Erythroblast (primary cell): ENCODE results near the gene SMURF2.
"Not testable (repeated sequence)": the region's sequence is repeated elsewhere in the genome, so short reads cannot be mapped to it uniquely, and the experiment has no call there.

Experiments used
- DNase-seq, 2 experiments: peaks; one replicate each; lab custom pipeline; 2025; lab: John Stamatoyannopoulos, UW
- GATA1 ChIP-seq: IDR thresholded peaks from 2 replicates; pipeline ENCODE4 v1.6.1; 2011; ENCODE audit warnings: low read depth, mild to moderate bottlenecking, control low read depth, low read length, moderate library complexity
- POLR2A ChIP-seq: IDR thresholded peaks from 2 replicates; pipeline ENCODE4 v1.6.1; 2011; ENCODE audit warnings: mild to moderate bottlenecking, low read length

Gene SMURF2

GRCh38 chr17:64607862-64608565 lies 54.1 kb downstream of the SMURF2 start:
- no peak for TF ChIP-seq POLR2A
- no peak for TF ChIP-seq GATA1

GRCh38 chr17:64604532-64604931 lies 57.6 kb downstream of the SMURF2 start:
- DNase-seq, result not testable (repeated sequence)

More at GRCh38 chr17:64607862-64608565, 54.1 kb downstream of the SMURF2 start:
- DNase-seq, result no peak

GRCh38 chr17:64603987-64604386 lies 58.1 kb downstream of the SMURF2 start:
- no peak for DNase-seq
- TF ChIP-seq POLR2A (no peak), GATA1 (no peak)

GRCh38 chr17:64599827-64600226 lies 62.3 kb downstream of the SMURF2 start:
- no peak for TF ChIP-seq POLR2A
- TF ChIP-seq GATA1, result no peak
- no peak for DNase-seq

- peak; percentile 59 for TF ChIP-seq POLR2A
- TF ChIP-seq GATA1, result no peak
- DNase-seq, result peak in 1 of 2 experiments; percentile 27
Measured at GRCh38 chr17:64599187-64599676, 62.9 kb downstream of the SMURF2 start.

- DNase-seq, result no peak
- no peak for TF ChIP-seq GATA1
- no peak for TF ChIP-seq POLR2A
Measured at GRCh38 chr17:64598672-64599071, 63.4 kb downstream of the SMURF2 start.

- no peak for DNase-seq
- no peak for TF ChIP-seq GATA1
- TF ChIP-seq POLR2A, result no peak
Measured at GRCh38 chr17:64596988-64597387, 65.1 kb downstream of the SMURF2 start.

- TF ChIP-seq POLR2A (no peak), GATA1 (no peak)
- DNase-seq, result no peak
Measured at GRCh38 chr17:64596439-64596838, 65.7 kb downstream of the SMURF2 start.

GRCh38 chr17:64591944-64592343 lies 70.2 kb downstream of the SMURF2 start:
- TF ChIP-seq GATA1 (no peak), POLR2A (no peak)
- no peak for DNase-seq

GRCh38 chr17:64585146-64585545 lies 77.0 kb downstream of the SMURF2 start:
- no peak for DNase-seq

GRCh38 chr17:64583038-64583437 lies 79.1 kb downstream of the SMURF2 start:
- DNase-seq, result no peak

More at GRCh38 chr17:64585146-64585545, 77.0 kb downstream of the SMURF2 start:
- TF ChIP-seq GATA1, result no peak
- no peak for TF ChIP-seq POLR2A

GRCh38 chr17:64580384-64581315 lies 81.5 kb downstream of the SMURF2 start:
- TF ChIP-seq POLR2A (no peak), GATA1 (no peak)
- no peak for DNase-seq

More at GRCh38 chr17:64583038-64583437, 79.1 kb downstream of the SMURF2 start:
- TF ChIP-seq GATA1, result no peak
- no peak for TF ChIP-seq POLR2A

- TF ChIP-seq GATA1 (no peak), POLR2A (no peak)
- no peak for DNase-seq
Measured at GRCh38 chr17:64579917-64580316, 82.2 kb downstream of the SMURF2 start.

GRCh38 chr17:64577025-64577424 lies 85.1 kb downstream of the SMURF2 start:
- not testable (repeated sequence) for DNase-seq
